OCI-LY1 (cell line): ENCODE results near the gene ADAMTS6.

Experiments used
- H2AFZ ChIP-seq: fragments of 200-600 bp; sonication (generic), shearing (Covaris generic); 2 replicates; pipeline ENCODE4 v1.6.0; 2014; ENCODE audit warnings: antibody characterized with exemption, mild to moderate bottlenecking, low read length
- H3F3A ChIP-seq: fragments of 200-600 bp; sonication (generic), shearing (Covaris generic); 2 replicates; pipeline ENCODE4 v1.6.0; 2014; ENCODE audit warnings: mild to moderate bottlenecking, antibody characterized with exemption, low read length, moderate library complexity; ENCODE audit not compliant: insufficient read depth
- H3K27ac ChIP-seq: fragments of 200-600 bp; sonication (generic); 2 replicates; pipeline ENCODE4 v1.5.1; 2014; ENCODE audit warnings: low read length, mixed run types, mild to moderate bottlenecking, low read depth; ENCODE audit not compliant: poor library complexity, severe bottlenecking
- H3K27me3 ChIP-seq: fragments of 200-600 bp; sonication (generic); 2 replicates; pipeline ENCODE4 v1.6.0; 2014; ENCODE audit warnings: antibody characterized with exemption, mild to moderate bottlenecking, low read length, moderate library complexity; ENCODE audit not compliant: insufficient read depth
- H3K36me3 ChIP-seq: fragments of 200-600 bp; sonication (generic); 2 replicates; pipeline ENCODE4 v1.6.1; 2014; ENCODE audit warnings: mild to moderate bottlenecking, antibody characterized with exemption, low read length, moderate library complexity, mixed read lengths; ENCODE audit not compliant: insufficient read depth
- H3K4me1 ChIP-seq: fragments of 200-600 bp; sonication (generic); 2 replicates; pipeline ENCODE4 v1.5.1; 2014; ENCODE audit warnings: mild to moderate bottlenecking, low read length, moderate library complexity; ENCODE audit not compliant: insufficient read depth, severe bottlenecking
- H3K4me2 ChIP-seq: fragments of 200-600 bp; sonication (generic), shearing (Covaris generic); 2 replicates; pipeline ENCODE4 v1.6.1; 2014; ENCODE audit warnings: low read length
- H3K4me3 ChIP-seq: fragments of 200-600 bp; sonication (generic); 2 replicates; pipeline ENCODE4 v1.5.1; 2014; ENCODE audit warnings: low read length, low read depth, mild to moderate bottlenecking, mixed read lengths; ENCODE audit not compliant: poor library complexity, severe bottlenecking
- H3K79me2 ChIP-seq: fragments of 200-600 bp; shearing (Covaris generic); 2 replicates; pipeline ENCODE4 v1.6.1; 2016; ENCODE audit warnings: mixed run types, low read length, mixed read lengths; ENCODE audit not compliant: insufficient read depth
- H3K9ac ChIP-seq: fragments of 200-600 bp; sonication (generic), shearing (Covaris generic); 2 replicates; pipeline ENCODE4 v1.6.1; 2014; ENCODE audit warnings: mild to moderate bottlenecking, low read length, mixed read lengths
- H3K9me2 ChIP-seq: fragments of 200-600 bp; sonication (generic), shearing (Covaris generic); 2 replicates; pipeline ENCODE4 v1.6.1; 2014; ENCODE audit warnings: low read depth, mild to moderate bottlenecking, low read length, mixed read lengths
- H3K9me3 ChIP-seq: fragments of 200-600 bp; shearing (Covaris generic); 2 replicates; pipeline ENCODE4 v1.6.1; 2014; ENCODE audit warnings: low read length, mixed read lengths
- H4K20me1 ChIP-seq: fragments of 200-600 bp; sonication (generic), shearing (Covaris generic); 2 replicates; pipeline ENCODE4 v1.6.0; 2016; ENCODE audit warnings: mild to moderate bottlenecking, low read length; ENCODE audit not compliant: insufficient read depth
- CTCF ChIP-seq: fragments of 200-600 bp; sonication (generic), shearing (Covaris generic); IDR thresholded peaks from 2 replicates; pipeline ENCODE4 v1.5.1; 2017; ENCODE audit warnings: mild to moderate bottlenecking, antibody characterized with exemption, low read length, moderate library complexity, mixed read lengths
- EZH2 ChIP-seq: fragments of 200-600 bp; sonication (generic), shearing (Covaris generic); IDR thresholded peaks from 2 replicates; pipeline ENCODE4 v1.8.0; 2017; ENCODE audit warnings: borderline replicate concordance, mixed run types, mild to moderate bottlenecking, antibody characterized with exemption, low read length, moderate library complexity, mixed read lengths

Gene ADAMTS6

GRCh38 chr5:65451436-65451835 is 30.3 kb downstream of the ADAMTS6 start:
- Histone ChIP-seq H3K4me2 (no peak overlapping the region), H3K9me3 (no peaks in the 10 kb centered on the region), H3K27me3 (no peaks in the 10 kb centered on the region), H3F3A (no peaks in the 10 kb centered on the region), H3K4me1 (no peaks in the 10 kb centered on the region), H3K36me3 (peaks cover 26% of the 10 kb centered on the region), H3K4me3 (no peak overlapping the region), H2AFZ (no peak overlapping the region), H3K9ac (no peak overlapping the region), H3K79me2 (no peaks in the 10 kb centered on the region), H3K9me2 (no peaks in the 10 kb centered on the region; the same call in 1 of the 2 replicates), H4K20me1 (no peaks in the 10 kb centered on the region), H3K27ac (no peak overlapping the region)
- TF ChIP-seq CTCF = no peak
- TF ChIP-seq EZH2 = no peak

- H3K27me3 ChIP-seq = no peaks in the 10 kb centered on the region
- H3K4me1 ChIP-seq = peaks cover 5% of the 10 kb centered on the region
- no peaks in the 10 kb centered on the region for H3K9me3 ChIP-seq
- H3K9me2 ChIP-seq = no peaks in the 10 kb centered on the region
- no peak overlapping the region for H3K4me3 ChIP-seq
- H3K27ac ChIP-seq = no peak overlapping the region
- no peak for TF ChIP-seq CTCF
- no peak for TF ChIP-seq EZH2
- H4K20me1 ChIP-seq = no peaks in the 10 kb centered on the region
- H3K79me2 ChIP-seq = no peaks in the 10 kb centered on the region
- H3K4me2 ChIP-seq = no peak overlapping the region
- no peak overlapping the region for H3K9ac ChIP-seq
- H2AFZ ChIP-seq = no peak overlapping the region
- no peaks in the 10 kb centered on the region for H3F3A ChIP-seq
- H3K36me3 ChIP-seq = peaks cover 5% of the 10 kb centered on the region; the same call in 1 of the 2 replicates
Observed at GRCh38 chr5:65446682-65447081, 35.0 kb downstream of the ADAMTS6 start.

- no peaks in the 10 kb centered on the region for H3K36me3 ChIP-seq
- H3K27me3 ChIP-seq = no peaks in the 10 kb centered on the region
- no peak overlapping the region for H3K4me3 ChIP-seq
- no peak overlapping the region for H3K27ac ChIP-seq
- no peak overlapping the region for H2AFZ ChIP-seq
- no peak for TF ChIP-seq EZH2
- TF ChIP-seq CTCF = no peak
- no peak overlapping the region for H3K4me2 ChIP-seq
- H3K9me3 ChIP-seq = 0 out of 2 replicates have a peak, but pooled peaks cover 2% of the 10 kb centered on the region
- H3K4me1 ChIP-seq = peaks cover 5% of the 10 kb centered on the region
- H4K20me1 ChIP-seq = no peaks in the 10 kb centered on the region
- H3K79me2 ChIP-seq = no peaks in the 10 kb centered on the region
- H3K9ac ChIP-seq = no peak overlapping the region
- no peaks in the 10 kb centered on the region for H3F3A ChIP-seq
- H3K9me2 ChIP-seq = no peaks in the 10 kb centered on the region
Observed at GRCh38 chr5:65441800-65442199, 39.9 kb downstream of the ADAMTS6 start.
